ENCODE data around the gene FAM118A.

FAM118A gene

DNA sequence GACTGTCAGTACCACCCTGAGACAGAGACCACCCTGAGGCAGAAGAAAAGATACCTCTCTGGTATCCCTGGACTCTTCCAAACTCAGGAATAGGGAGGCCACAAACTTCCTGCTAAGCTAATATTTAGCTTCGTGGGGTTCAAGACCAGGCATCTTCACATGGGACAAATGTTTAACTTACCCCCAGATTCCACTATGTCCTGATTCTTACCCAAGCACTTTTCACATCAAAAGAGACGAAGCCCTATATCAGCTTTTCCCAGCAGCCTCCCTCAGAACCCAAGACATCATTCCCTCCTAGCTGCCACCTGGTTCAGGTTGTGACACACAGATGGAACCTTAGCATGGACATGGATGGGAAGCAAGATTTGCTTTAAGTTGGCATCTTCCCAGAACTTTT, 71.6 kb downstream of the FAM118A start:
- no peak for DNase-seq (ENCODE audit: low spot score)

DNA sequence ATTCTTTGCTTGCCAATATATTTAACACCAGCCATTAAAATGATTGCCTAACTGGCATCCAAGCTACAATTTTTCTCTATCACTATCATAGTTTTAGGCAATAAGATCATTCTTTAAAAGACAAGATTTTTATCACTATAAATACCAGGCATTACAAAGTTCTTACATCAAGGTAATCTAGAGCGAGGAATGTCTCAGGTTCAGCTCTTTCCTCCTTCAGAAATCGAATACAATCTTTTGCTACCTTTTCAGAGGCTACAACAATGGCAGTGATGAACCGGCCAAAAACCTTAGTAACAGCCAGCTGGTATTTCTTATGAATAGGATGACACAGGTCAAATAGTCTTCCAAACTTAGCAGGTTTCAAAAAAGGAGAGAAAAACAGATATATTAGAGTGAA, 79.8 kb downstream of the FAM118A start:
- DNase-seq (ENCODE audit: low spot score) = no peak
